Mesenchymal stem cell (in vitro differentiated cells and primary cell): ENCODE measurements around the gene HIVEP3.

Experiments
- DNase-seq: peaks from one replicate; pipeline ENCODE4 v3.0.0-alpha.2; 2013
- H2AFZ ChIP-seq: one replicate; pipeline ENCODE4 v1.6.1; 2013; ENCODE audit warnings: low read depth, mild to moderate bottlenecking, control low read depth, inconsistent platforms, low read length, moderate library complexity
- H2AK5ac ChIP-seq: 2 replicates; pipeline ENCODE4 v1.6.1; 2013; ENCODE audit warnings: low read length, moderate library complexity, mild to moderate bottlenecking, inconsistent platforms; ENCODE audit not compliant: severe bottlenecking
- H2BK120ac ChIP-seq: one replicate; pipeline ENCODE4 v1.6.1; 2013; ENCODE audit warnings: low read depth, mild to moderate bottlenecking, inconsistent platforms, low read length, moderate library complexity
- H2BK12ac ChIP-seq, 2 experiments: one replicate each; pipeline ENCODE4 v1.6.1; 2013; ENCODE audit warnings: inconsistent platforms in 2 of 2, low read length in 2 of 2, mild to moderate bottlenecking in 2 of 2, moderate library complexity in 2 of 2, control low read depth in 1 of 2
- H2BK15ac ChIP-seq: one replicate; pipeline ENCODE4 v1.6.1; 2013; ENCODE audit warnings: mild to moderate bottlenecking, low read depth, inconsistent platforms; ENCODE audit not compliant: poor library complexity, severe bottlenecking
- H2BK5ac ChIP-seq: 2 replicates; pipeline ENCODE4 v1.6.1; 2013; ENCODE audit warnings: low read depth, mild to moderate bottlenecking, low read length, control low read depth, inconsistent platforms; ENCODE audit not compliant: poor library complexity, severe bottlenecking
- H3K14ac ChIP-seq, 2 experiments: one replicate each; pipeline ENCODE4 v1.6.1; 2013; ENCODE audit warnings: inconsistent platforms in 2 of 2, low read length in 2 of 2, control low read depth in 1 of 2, mild to moderate bottlenecking in 1 of 2, moderate library complexity in 1 of 2
- H3K18ac ChIP-seq, 2 experiments: one replicate each; pipeline ENCODE4 v1.6.1; 2013; ENCODE audit warnings: inconsistent platforms in 2 of 2, low read length in 2 of 2, control low read depth in 1 of 2, low read depth in 1 of 2, mild to moderate bottlenecking in 1 of 2
- H3K23ac ChIP-seq, 2 experiments: one replicate each; pipeline ENCODE4 v1.6.1; 2013; ENCODE audit warnings: inconsistent platforms in 2 of 2, low read length in 2 of 2, mild to moderate bottlenecking in 2 of 2, moderate library complexity in 2 of 2, control low read depth in 1 of 2
- H3K27ac ChIP-seq: 2 replicates; pipeline ENCODE4 v1.5.1; 2013; ENCODE audit warnings: mild to moderate bottlenecking, moderate library complexity, low read length, control low read depth, inconsistent platforms; ENCODE audit not compliant: poor library complexity, severe bottlenecking
- H3K27me3 ChIP-seq, 2 experiments: 2 replicates each; pipeline versions ENCODE4 v1.6.1 to v1.7.0; 2013; ENCODE audit warnings: low read length in 2 of 2, mild to moderate bottlenecking in 2 of 2, moderate library complexity in 2 of 2, control low read depth in 1 of 2, inconsistent platforms in 1 of 2; ENCODE audit not compliant: control insufficient read depth in 1 of 2, insufficient read depth in 1 of 2
- H3K36me3 ChIP-seq, 2 experiments: 2 replicates each; pipeline versions ENCODE4 v1.6.1 to v1.7.0; 2013; ENCODE audit warnings: low read length in 2 of 2, control low read depth in 1 of 2, inconsistent platforms in 1 of 2, low read depth in 1 of 2, mild to moderate bottlenecking in 1 of 2; ENCODE audit not compliant: insufficient read depth in 2 of 2, control insufficient read depth in 1 of 2
- H3K4ac ChIP-seq, 2 experiments: one replicate each; pipeline ENCODE4 v1.6.1; 2013; ENCODE audit warnings: inconsistent platforms in 2 of 2, low read length in 2 of 2, mild to moderate bottlenecking in 2 of 2, moderate library complexity in 2 of 2, control low read depth in 1 of 2, low read depth in 1 of 2
- H3K4me1 ChIP-seq: 2 replicates; pipeline ENCODE4 v1.6.1; 2013; ENCODE audit warnings: low read depth, low read length, control low read depth; ENCODE audit not compliant: control insufficient read depth, insufficient read depth
- H3K4me2 ChIP-seq: 2 replicates; pipeline ENCODE4 v1.6.1; 2013; ENCODE audit warnings: low read length, mild to moderate bottlenecking, inconsistent platforms; ENCODE audit not compliant: poor library complexity, severe bottlenecking
- H3K4me3 ChIP-seq, 2 experiments: 2 replicates each; pipeline versions ENCODE4 v1.5.1 to v1.7.0; 2013; ENCODE audit warnings: low read length in 2 of 2, mild to moderate bottlenecking in 2 of 2, control low read depth in 1 of 2, low read depth in 1 of 2; ENCODE audit not compliant: insufficient read depth in 1 of 2
- H3K79me1 ChIP-seq: replicated peaks from 2 replicates; pipeline ENCODE4 v1.6.1; 2013; ENCODE audit warnings: mild to moderate bottlenecking, control low read depth, low read length, inconsistent platforms; ENCODE audit not compliant: poor library complexity, severe bottlenecking
- H3K9ac ChIP-seq: 2 replicates; pipeline ENCODE4 v1.7.0; 2013; ENCODE audit warnings: mild to moderate bottlenecking, low read length, moderate library complexity
- H3K9me3 ChIP-seq: 2 replicates; pipeline ENCODE4 v1.7.0; 2013; ENCODE audit warnings: mild to moderate bottlenecking, low read length; ENCODE audit not compliant: control insufficient read depth
- H4K8ac ChIP-seq: one replicate; pipeline ENCODE4 v1.6.1; 2013; ENCODE audit warnings: inconsistent platforms, mild to moderate bottlenecking, low read length, moderate library complexity
- H4K91ac ChIP-seq: one replicate; pipeline ENCODE4 v1.6.1; 2013; ENCODE audit warnings: mild to moderate bottlenecking, low read length, inconsistent platforms
- WGBS: methylation state at CpG from one replicate; pipeline ENCODE4 v1.1.7; 2013; ENCODE audit warnings: mixed read lengths; 5-methylcytosine and 5-hydroxymethylcytosine counted together

Gene HIVEP3

GRCh38 chr1:41799205-41799604 is 119.5 kb downstream of the HIVEP3 start:
- no peak for DNase-seq
- peaks cover 4% of the 10 kb centered on the region for H3K4me1 ChIP-seq
- no peak overlapping the region for H2BK12ac ChIP-seq
- no peak overlapping the region for H3K9ac ChIP-seq
- H3K4ac ChIP-seq = no peak overlapping the region
- no peak overlapping the region for H3K4me3 ChIP-seq
- H2AFZ ChIP-seq = no peak overlapping the region
- H3K14ac ChIP-seq = no peak overlapping the region
- no peak overlapping the region for H2BK15ac ChIP-seq
- no peaks in the 10 kb centered on the region for H3K9me3 ChIP-seq
- H3K18ac ChIP-seq = no peak overlapping the region
- no peak overlapping the region for H2AK5ac ChIP-seq
- H4K91ac ChIP-seq = no peak overlapping the region
- no peak overlapping the region for H2BK5ac ChIP-seq
- no peak overlapping the region for H4K8ac ChIP-seq
- 94% methylated on average over 3 of the region's 3 CpGs for WGBS
- no peaks in the 10 kb centered on the region for H3K36me3 ChIP-seq
- H3K27ac ChIP-seq = no peak overlapping the region
- no peaks in the 10 kb centered on the region for H3K27me3 ChIP-seq
- no peak overlapping the region for H3K23ac ChIP-seq
- no peak overlapping the region for H2BK120ac ChIP-seq
- peaks cover 17% of the 10 kb centered on the region for H3K79me1 ChIP-seq
- H3K4me2 ChIP-seq = no peak overlapping the region

GRCh38 chr1:41795205-41795762 is 123.4 kb downstream of the HIVEP3 start:
- Histone ChIP-seq H4K91ac (no peak overlapping the region), H3K36me3 (no peaks in the 10 kb centered on the region), H3K27ac (no peak overlapping the region), H4K8ac (no peak overlapping the region), H3K18ac (no peak overlapping the region), H2BK5ac (no peak overlapping the region), H3K4ac (no peak overlapping the region), H2BK12ac (no peak overlapping the region), H3K4me2 (no peak overlapping the region), H2BK120ac (no peak overlapping the region), H2BK15ac (no peak overlapping the region), H2AFZ (no peak overlapping the region), H3K14ac (no peak overlapping the region), H3K79me1 (peaks cover 21% of the 10 kb centered on the region), H3K23ac (no peak overlapping the region), H3K4me1 (peaks cover 4% of the 10 kb centered on the region), H3K9me3 (no peaks in the 10 kb centered on the region), H2AK5ac (no peak overlapping the region), H3K9ac (no peak overlapping the region), H3K4me3 (no peak overlapping the region), H3K27me3 (peaks cover 0 to 12% of the 10 kb centered on the region in 2 experiments)
- WGBS = 84% methylated on average over 2 of the region's 5 CpGs
- DNase-seq = peak; percentile 44

- Histone ChIP-seq H2BK120ac (no peak overlapping the region), H3K4ac (no peak overlapping the region), H3K18ac (no peak overlapping the region), H3K4me1 (peaks cover 4% of the 10 kb centered on the region), H2BK12ac (no peak overlapping the region), H2AK5ac (no peak overlapping the region), H3K9ac (no peak overlapping the region), H2BK5ac (no peak overlapping the region), H4K8ac (no peak overlapping the region), H3K23ac (no peak overlapping the region), H3K36me3 (no peaks in the 10 kb centered on the region), H3K4me3 (no peak overlapping the region), H2BK15ac (no peak overlapping the region), H3K9me3 (no peaks in the 10 kb centered on the region), H2AFZ (no peak overlapping the region), H4K91ac (no peak overlapping the region), H3K27ac (no peak overlapping the region), H3K4me2 (no peak overlapping the region), H3K27me3 (peaks cover 0 to 23% of the 10 kb centered on the region in 2 experiments), H3K79me1 (peaks cover 21% of the 10 kb centered on the region), H3K14ac (no peak overlapping the region)
- 79% methylated on average over 3 of the region's 5 CpGs for WGBS
- DNase-seq = no peak
Observed at GRCh38 chr1:41794031-41794430, 124.7 kb downstream of the HIVEP3 start.

- DNase-seq = no peak
- no peak overlapping the region for H3K9ac ChIP-seq
- H3K27ac ChIP-seq = no peak overlapping the region
- no peak overlapping the region for H2BK12ac ChIP-seq
- H3K18ac ChIP-seq = no peak overlapping the region
- H4K91ac ChIP-seq = no peak overlapping the region
- H3K4me3 ChIP-seq = no peak overlapping the region
- peaks cover 21% of the 10 kb centered on the region for H3K79me1 ChIP-seq
- H2BK5ac ChIP-seq = no peak overlapping the region
- peaks cover 4% of the 10 kb centered on the region for H3K4me1 ChIP-seq
- H3K27me3 ChIP-seq = peaks cover 0 to 37% of the 10 kb centered on the region in 2 experiments
- H3K4me2 ChIP-seq = no peak overlapping the region
- H3K4ac ChIP-seq = no peak overlapping the region
- peak overlapping the region in 1 of 2 experiments; percentile 9 for H3K14ac ChIP-seq
- no peaks in the 10 kb centered on the region for H3K36me3 ChIP-seq
- H2BK120ac ChIP-seq = no peak overlapping the region
- no peak overlapping the region for H3K23ac ChIP-seq
- H2AFZ ChIP-seq = no peak overlapping the region
- no peaks in the 10 kb centered on the region for H3K9me3 ChIP-seq
- H2AK5ac ChIP-seq = no peak overlapping the region
- no peak overlapping the region for H4K8ac ChIP-seq
- no peak overlapping the region for H2BK15ac ChIP-seq
Observed at GRCh38 chr1:41792485-41792770, 126.3 kb downstream of the HIVEP3 start.
